Liver (tissue), 9 donors: ENCODE measurements around the gene PARP4. TPM values are rescaled to one million over a fixed set of nuclear protein-coding genes. Genes with fewer than 3 reads are reported as not detected.
A peak's percentile ranks its signal among the peaks of the same experiment; 100 is the strongest.
"Not testable (repeated sequence)": the region's sequence is repeated elsewhere in the genome, so short reads cannot be mapped to it uniquely, and the experiment has no call there.

Source experiments
- DNase-seq: peaks from one replicate; pipeline ENCODE4 v3.0.0-alpha.2; 2017; ENCODE audit warnings: low spot score
- H3K27ac ChIP-seq, 2 donors: one replicate each; pipeline ENCODE4 v1.7.0; 2013; ENCODE audit warnings: inconsistent platforms in 2 of 2, low read length in 2 of 2, control low read depth in 1 of 2, low read depth in 1 of 2, mild to moderate bottlenecking in 1 of 2
- H3K27me3 ChIP-seq, 4 donors: one replicate each; pipeline versions ENCODE4 v1.6.1 to v1.7.0; 2013; ENCODE audit warnings: low read length in 3 of 4, inconsistent platforms in 1 of 4, mild to moderate bottlenecking in 1 of 4, moderate library complexity in 1 of 4; ENCODE audit not compliant: control insufficient read depth in 4 of 4, insufficient read depth in 4 of 4
- H3K36me3 ChIP-seq, 4 donors: one replicate each; pipeline versions ENCODE4 v1.6.1 to v1.7.0; 2013; ENCODE audit warnings: low read length in 3 of 4, mild to moderate bottlenecking in 3 of 4, low read depth in 1 of 4, moderate library complexity in 1 of 4; ENCODE audit not compliant: control insufficient read depth in 4 of 4, insufficient read depth in 3 of 4
- H3K4me1 ChIP-seq, 4 donors: one replicate each; pipeline versions ENCODE4 v1.6.1 to v1.7.0; 2013; ENCODE audit warnings: low read length in 3 of 4, mild to moderate bottlenecking in 3 of 4, moderate library complexity in 1 of 4; ENCODE audit not compliant: control insufficient read depth in 4 of 4, insufficient read depth in 4 of 4
- H3K4me3 ChIP-seq, 3 donors: one replicate each; pipeline versions ENCODE4 v1.6.1 to v1.7.0; 2013; ENCODE audit warnings: low read length in 3 of 3, control low read depth in 1 of 3, low read depth in 1 of 3, mild to moderate bottlenecking in 1 of 3
- H3K9ac ChIP-seq, 2 donors: one replicate each; pipeline ENCODE4 v1.7.0; 2013; ENCODE audit warnings: low read length in 2 of 2, mild to moderate bottlenecking in 2 of 2, moderate library complexity in 2 of 2, control low read depth in 1 of 2, low read depth in 1 of 2
- H3K9me3 ChIP-seq, 4 donors: one replicate each; pipeline versions ENCODE4 v1.6.1 to v1.7.0; 2013; ENCODE audit warnings: low read length in 3 of 4; ENCODE audit not compliant: control insufficient read depth in 4 of 4
- EGR1 ChIP-seq, 2 donors: IDR thresholded peaks; 2 replicates each; pipeline ENCODE4 v1.6.1; 2016 to 2018; ENCODE audit warnings: antibody characterized with exemption in 2 of 2, low read depth in 2 of 2
- FOXA1 ChIP-seq: IDR thresholded peaks from 2 replicates; pipeline ENCODE4 v1.6.1; 2016; ENCODE audit warnings: antibody characterized with exemption
- FOXA2 ChIP-seq: IDR thresholded peaks from 2 replicates; pipeline ENCODE4 v1.6.1; 2016; ENCODE audit warnings: antibody characterized with exemption
- HNF4A ChIP-seq, 2 donors: conservative IDR thresholded peaks; 2 replicates each; pipeline ENCODE4 v1.6.1; 2016; ENCODE audit warnings: antibody characterized with exemption in 2 of 2, mild to moderate bottlenecking in 2 of 2
- HNF4G ChIP-seq: IDR thresholded peaks from 2 replicates; pipeline ENCODE4 v1.6.1; 2016; ENCODE audit warnings: antibody characterized with exemption
- JUND ChIP-seq, 2 donors: IDR thresholded peaks; 2 replicates each; pipeline ENCODE4 v1.6.1; 2016; ENCODE audit warnings: antibody characterized with exemption in 2 of 2
- NR2F2 ChIP-seq: IDR thresholded peaks from 2 replicates; pipeline ENCODE4 v1.6.1; 2016; ENCODE audit warnings: antibody characterized with exemption
- RXRA ChIP-seq, 2 donors: IDR thresholded peaks; 2 replicates each; pipeline ENCODE4 v1.6.1; 2017 to 2018; ENCODE audit warnings: antibody characterized with exemption in 2 of 2, mild to moderate bottlenecking in 1 of 2
- TAF1 ChIP-seq: conservative IDR thresholded peaks from 2 replicates; pipeline ENCODE4 v1.6.1; 2016; ENCODE audit warnings: antibody characterized with exemption, mild to moderate bottlenecking
- YY1 ChIP-seq: IDR thresholded peaks from 2 replicates; pipeline ENCODE4 v1.6.1; 2016; ENCODE audit warnings: antibody characterized with exemption, mild to moderate bottlenecking
- WGBS: extraction: QIAGEN DNeasy Blood & Tissue Kit; methylation state at CpG from one replicate; pipeline ENCODE4 v1.1.7; 2013; 5-methylcytosine and 5-hydroxymethylcytosine counted together
- polyA plus RNA-seq, 2 donors: library from polyadenylated mRNA; stranded (reverse) in 1 of 2; unstranded in 1 of 2; fragments of 200-250 nt in 1 of 2; fragments of >200 nt in 1 of 2; fragmentation: Nextera tagmentation in 1 of 2; extraction: Ambion mirVana in 1 of 2; gene quantifications; one replicate each; pipeline versions ENCODE4 v1.2.1 to v1.2.3, GENCODE V29; 2013 to 2015
- total RNA-seq, 2 donors: library from RNA; depleted of rRNA; stranded (reverse); fragments of >200 nt; gene quantifications; one replicate each; pipeline ENCODE4 v1.2.3, GENCODE V29; 2014
- TF ChIP-seq, protein P1 (sequence below): fragments of 150-350 bp; IDR thresholded peaks from 2 replicates; pipeline ENCODE4 v1.5.1; 2017; ENCODE audit warnings: improper control_type of control experiment, low read depth, low read length; ENCODE audit not compliant: missing input control
- TF ChIP-seq, protein P2 (sequence below): IDR thresholded peaks from 2 replicates; pipeline ENCODE4 v1.6.1; 2016; ENCODE audit warnings: antibody characterized with exemption, mild to moderate bottlenecking
- donor health status: healthy.
- donor health status: healthy.
- donor health status: healthy.
- donor health status: healthy.
- donor health status: healthy.

Gene PARP4
- total and polyA plus RNA-seq, 4 donors = 10.7 to 29.3 (median 17.7) TPM

DNA sequence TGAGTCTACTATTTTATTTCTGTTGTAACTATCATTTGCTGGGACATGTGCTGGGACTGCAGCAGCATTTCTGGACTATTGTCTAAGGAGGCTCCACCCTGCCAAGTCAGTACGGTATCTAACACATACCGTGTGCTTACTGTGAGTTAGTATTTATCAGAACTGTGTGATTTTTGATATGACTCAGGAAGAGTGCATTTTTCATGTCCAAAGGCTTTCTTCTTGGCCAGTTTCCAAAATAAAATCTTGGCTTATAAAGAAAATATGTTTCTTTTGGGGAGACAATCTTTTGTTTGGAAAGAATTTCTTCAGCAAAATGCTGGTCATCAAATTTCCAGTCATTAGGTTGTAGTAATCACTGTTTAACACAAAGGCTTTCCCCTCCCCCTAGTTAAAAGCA is 11.6 kb downstream of the PARP4 start:
- peaks cover 2 to 21% (median 15%) of the 10 kb centered on the region in 4 donors for H3K36me3 ChIP-seq
- WGBS = 71% methylated on average over 2 of the region's 2 CpGs

DNA sequence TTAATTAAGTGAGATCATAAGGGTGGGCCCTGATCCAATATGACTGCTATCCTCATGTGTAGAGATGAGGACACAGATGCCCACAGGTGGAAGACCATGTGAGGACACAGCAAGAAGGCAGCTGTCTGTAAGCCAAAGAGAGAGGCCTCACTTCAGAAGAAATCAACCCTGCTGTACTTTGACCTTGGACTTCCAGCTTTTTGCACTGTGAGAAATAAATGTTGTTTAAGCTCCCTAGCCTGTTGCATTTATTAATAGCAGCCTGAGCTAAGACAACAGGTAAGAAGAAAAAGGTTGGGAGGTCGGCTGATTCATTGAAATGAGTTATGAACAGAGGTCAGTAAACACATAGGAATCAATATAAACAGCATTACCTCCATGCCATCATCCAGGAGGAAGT is 14.8 kb downstream of the PARP4 start:
- H3K27me3 ChIP-seq = no peaks in the 10 kb centered on the region
- H3K36me3 ChIP-seq = peaks cover 10 to 50% (median 41%) of the 10 kb centered on the region in 4 donors
- TF ChIP-seq, protein P1, sequence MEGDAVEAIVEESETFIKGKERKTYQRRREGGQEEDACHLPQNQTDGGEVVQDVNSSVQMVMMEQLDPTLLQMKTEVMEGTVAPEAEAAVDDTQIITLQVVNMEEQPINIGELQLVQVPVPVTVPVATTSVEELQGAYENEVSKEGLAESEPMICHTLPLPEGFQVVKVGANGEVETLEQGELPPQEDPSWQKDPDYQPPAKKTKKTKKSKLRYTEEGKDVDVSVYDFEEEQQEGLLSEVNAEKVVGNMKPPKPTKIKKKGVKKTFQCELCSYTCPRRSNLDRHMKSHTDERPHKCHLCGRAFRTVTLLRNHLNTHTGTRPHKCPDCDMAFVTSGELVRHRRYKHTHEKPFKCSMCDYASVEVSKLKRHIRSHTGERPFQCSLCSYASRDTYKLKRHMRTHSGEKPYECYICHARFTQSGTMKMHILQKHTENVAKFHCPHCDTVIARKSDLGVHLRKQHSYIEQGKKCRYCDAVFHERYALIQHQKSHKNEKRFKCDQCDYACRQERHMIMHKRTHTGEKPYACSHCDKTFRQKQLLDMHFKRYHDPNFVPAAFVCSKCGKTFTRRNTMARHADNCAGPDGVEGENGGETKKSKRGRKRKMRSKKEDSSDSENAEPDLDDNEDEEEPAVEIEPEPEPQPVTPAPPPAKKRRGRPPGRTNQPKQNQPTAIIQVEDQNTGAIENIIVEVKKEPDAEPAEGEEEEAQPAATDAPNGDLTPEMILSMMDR = no peak
- TF ChIP-seq HNF4A (conservative IDR thresholded peaks at IDR 0.05) (peak; percentile 23 to 59), HNF4G (no peak), FOXA2 (no peak), FOXA1 (no peak), EGR1 (IDR thresholded peaks at IDR 0.05; ENCODE audit: low read depth in 2 of 2) (no peak)
- H3K27ac ChIP-seq = no peak overlapping the region
- no peaks in the 10 kb centered on the region for H3K9me3 ChIP-seq
- no peak for DNase-seq
- 89% methylated on average over 1 of the region's 1 CpG for WGBS
- H3K4me3 ChIP-seq = no peak overlapping the region
- H3K4me1 ChIP-seq = peaks cover 0 to 2% (median 0%) of the 10 kb centered on the region in 4 donors
- no peak overlapping the region for H3K9ac ChIP-seq

More for the DNA sequence above, 11.6 kb downstream of the PARP4 start:
- Histone ChIP-seq H3K27me3 (no peaks in the 10 kb centered on the region), H3K9me3 (no peaks in the 10 kb centered on the region), H3K27ac (no peak overlapping the region), H3K4me3 (no peak overlapping the region), H3K4me1 (peaks cover 0 to 4% (median 1%) of the 10 kb centered on the region in 4 donors), H3K9ac (no peak overlapping the region)
- no peak for DNase-seq
- TF ChIP-seq TAF1 = no peak
- TF ChIP-seq YY1 = no peak
- no peak for TF ChIP-seq RXRA (IDR thresholded peaks at IDR 0.05)
- TF ChIP-seq, protein P2, sequence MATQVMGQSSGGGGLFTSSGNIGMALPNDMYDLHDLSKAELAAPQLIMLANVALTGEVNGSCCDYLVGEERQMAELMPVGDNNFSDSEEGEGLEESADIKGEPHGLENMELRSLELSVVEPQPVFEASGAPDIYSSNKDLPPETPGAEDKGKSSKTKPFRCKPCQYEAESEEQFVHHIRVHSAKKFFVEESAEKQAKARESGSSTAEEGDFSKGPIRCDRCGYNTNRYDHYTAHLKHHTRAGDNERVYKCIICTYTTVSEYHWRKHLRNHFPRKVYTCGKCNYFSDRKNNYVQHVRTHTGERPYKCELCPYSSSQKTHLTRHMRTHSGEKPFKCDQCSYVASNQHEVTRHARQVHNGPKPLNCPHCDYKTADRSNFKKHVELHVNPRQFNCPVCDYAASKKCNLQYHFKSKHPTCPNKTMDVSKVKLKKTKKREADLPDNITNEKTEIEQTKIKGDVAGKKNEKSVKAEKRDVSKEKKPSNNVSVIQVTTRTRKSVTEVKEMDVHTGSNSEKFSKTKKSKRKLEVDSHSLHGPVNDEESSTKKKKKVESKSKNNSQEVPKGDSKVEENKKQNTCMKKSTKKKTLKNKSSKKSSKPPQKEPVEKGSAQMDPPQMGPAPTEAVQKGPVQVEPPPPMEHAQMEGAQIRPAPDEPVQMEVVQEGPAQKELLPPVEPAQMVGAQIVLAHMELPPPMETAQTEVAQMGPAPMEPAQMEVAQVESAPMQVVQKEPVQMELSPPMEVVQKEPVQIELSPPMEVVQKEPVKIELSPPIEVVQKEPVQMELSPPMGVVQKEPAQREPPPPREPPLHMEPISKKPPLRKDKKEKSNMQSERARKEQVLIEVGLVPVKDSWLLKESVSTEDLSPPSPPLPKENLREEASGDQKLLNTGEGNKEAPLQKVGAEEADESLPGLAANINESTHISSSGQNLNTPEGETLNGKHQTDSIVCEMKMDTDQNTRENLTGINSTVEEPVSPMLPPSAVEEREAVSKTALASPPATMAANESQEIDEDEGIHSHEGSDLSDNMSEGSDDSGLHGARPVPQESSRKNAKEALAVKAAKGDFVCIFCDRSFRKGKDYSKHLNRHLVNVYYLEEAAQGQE = no peak
- TF ChIP-seq JUND (IDR thresholded peaks at IDR 0.05) = no peak
- TF ChIP-seq NR2F2 = peak; percentile 19

DNA sequence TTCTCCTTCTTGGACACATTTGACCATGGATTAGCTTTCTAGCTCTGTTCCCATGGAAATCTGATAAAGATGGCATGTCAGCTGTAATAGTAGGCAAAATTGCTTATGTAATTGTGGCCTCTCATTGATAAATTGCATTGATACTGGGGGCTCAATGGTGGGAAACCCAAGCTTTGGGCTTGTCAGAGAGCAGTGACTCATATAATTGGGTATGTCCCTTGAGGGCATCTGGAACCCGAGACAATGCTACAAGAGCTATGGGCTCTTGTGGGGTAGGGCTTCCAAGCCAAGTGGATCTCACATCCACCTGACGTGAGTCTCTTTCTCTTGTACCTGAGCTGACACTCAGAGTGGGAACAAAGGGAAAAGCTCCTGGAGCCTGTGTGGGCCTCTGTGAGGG is 16.3 kb downstream of the PARP4 start:
- H3K36me3 ChIP-seq = peaks cover 10 to 58% (median 53%) of the 10 kb centered on the region in 4 donors
- not testable (repeated sequence) for H3K27me3 ChIP-seq, H3K4me1 ChIP-seq, DNase-seq, H3K27ac ChIP-seq, H3K9me3 ChIP-seq, H3K4me3 ChIP-seq, H3K9ac ChIP-seq
- WGBS = 100% methylated on average over 2 of the region's 2 CpGs
